ENCODE results near the gene CDC42BPG.

- no peak for TF ChIP-seq CTCF (IDR thresholded peaks at IDR 0.05; ENCODE audit: control extremely low read depth in 1 of 3, insufficient read depth in 1 of 3, low read depth in 1 of 3, low read length in 3 of 3)
- TF ChIP-seq MAX (IDR thresholded peaks at IDR 0.05), result no peak
- no peak for TF ChIP-seq POLR2A (IDR thresholded peaks at IDR 0.05; ENCODE audit: control extremely low read depth in 1 of 2, low read depth in 2 of 2, low read length in 2 of 2)
- TF ChIP-seq TAF1 (IDR thresholded peaks at IDR 0.05; ENCODE audit: low read depth, low read length), result no peak
- TF ChIP-seq TEAD4 (IDR thresholded peaks at IDR 0.05; ENCODE audit: low read depth, low read length), result no peak
- no peak for TF ChIP-seq EGR1 (IDR thresholded peaks at IDR 0.05; ENCODE audit: borderline replicate concordance, low read depth, low read length)
- TF ChIP-seq EZH2 (IDR thresholded peaks at IDR 0.05; ENCODE audit: low read depth, low read length, severe bottlenecking), result no peak
- no peak for TF ChIP-seq ATF3 (IDR thresholded peaks at IDR 0.05; ENCODE audit: insufficient read depth, low read depth, low read length)
These were observed 47.4 kb upstream of the CDC42BPG start for GRCh38 chr11:64891880-64892279.
